Epidermal melanocyte (primary cell): ENCODE measurements around the gene KCNJ6.
"Not testable (repeated sequence)": the region's sequence is repeated elsewhere in the genome, so short reads cannot be mapped to it uniquely, and the experiment has no call there.

Experiments
- DNase-seq: peaks from one replicate; pipeline ENCODE4 v3.0.0; 2011; ENCODE audit warnings: low spot score; ENCODE audit not compliant: insufficient read length

Gene KCNJ6

GRCh38 chr21:37742115-37742514 is 174.1 kb downstream of the KCNJ6 start:
- no peak for DNase-seq

DNA sequence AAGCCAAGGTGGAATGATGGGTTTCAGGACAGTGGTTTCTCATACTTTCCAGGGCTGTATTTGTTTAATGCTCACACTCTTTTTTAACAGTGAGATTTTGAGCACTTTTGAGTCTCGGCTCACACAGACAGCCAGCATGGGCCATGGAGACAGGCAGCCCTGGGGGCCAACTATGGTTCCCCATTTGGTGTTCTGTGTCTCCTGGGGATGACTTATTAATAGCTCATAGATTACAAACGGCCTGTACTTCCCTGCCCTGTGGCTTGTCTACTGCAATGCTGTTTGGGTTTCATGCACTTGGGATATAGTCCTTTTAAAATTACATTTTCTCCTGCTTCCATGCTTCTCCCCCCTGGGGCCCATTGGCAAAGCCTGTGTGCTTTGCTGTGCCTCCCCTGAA is 178.3 kb downstream of the KCNJ6 start:
- no peak for DNase-seq

DNA sequence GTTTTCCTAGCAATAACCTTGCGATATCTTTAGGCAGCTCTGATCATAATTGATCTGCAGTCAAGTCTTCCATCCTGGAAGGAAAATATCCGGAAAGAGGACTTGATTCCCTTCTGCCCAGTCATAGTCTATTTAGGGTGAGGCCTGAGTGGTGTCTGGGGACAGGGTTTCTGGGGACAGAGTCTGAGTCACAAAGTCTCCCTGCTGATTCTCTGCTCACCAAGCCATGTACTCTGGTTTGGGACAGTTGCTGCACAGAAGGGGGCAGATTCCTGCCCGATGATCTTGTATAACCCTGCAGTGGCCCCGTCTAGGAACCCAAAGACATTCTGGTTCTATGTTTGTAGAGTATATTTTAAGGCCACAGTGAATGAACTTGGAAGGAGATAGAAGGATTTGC is 178.8 kb downstream of the KCNJ6 start:
- DNase-seq, result no peak

GRCh38 chr21:37734846-37735245 is 181.4 kb downstream of the KCNJ6 start:
- no peak for DNase-seq

- no peak for DNase-seq
Observed at GRCh38 chr21:37732927-37733326, 183.3 kb downstream of the KCNJ6 start.

- DNase-seq, result no peak
Observed at GRCh38 chr21:37724201-37724600, 192.1 kb downstream of the KCNJ6 start.

DNA sequence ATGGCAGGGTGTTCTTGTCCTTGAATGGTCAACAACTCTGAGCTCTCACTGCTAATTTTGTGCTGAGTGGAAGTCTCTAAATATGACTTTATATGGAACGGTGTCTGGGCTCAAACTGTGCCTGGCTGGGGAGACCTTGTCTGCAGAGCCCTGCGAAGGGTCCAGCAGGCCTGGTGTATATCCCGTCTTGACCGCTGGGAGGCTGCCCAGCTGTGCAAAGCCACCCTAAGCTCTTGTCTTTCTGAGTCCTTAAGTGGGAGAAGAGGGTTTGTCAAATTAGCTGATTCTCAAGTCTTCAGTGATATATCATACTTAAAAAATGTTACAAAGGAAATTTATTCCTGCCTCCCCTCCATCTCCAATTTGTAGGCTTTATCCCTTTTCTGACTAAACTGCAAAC is 198.7 kb downstream of the KCNJ6 start:
- DNase-seq, result no peak

- DNase-seq, result not testable (repeated sequence)
Observed at GRCh38 chr21:37712569-37712934, 203.7 kb downstream of the KCNJ6 start.

- no peak for DNase-seq
Observed at GRCh38 chr21:37711836-37712568, 204.3 kb downstream of the KCNJ6 start.

DNA sequence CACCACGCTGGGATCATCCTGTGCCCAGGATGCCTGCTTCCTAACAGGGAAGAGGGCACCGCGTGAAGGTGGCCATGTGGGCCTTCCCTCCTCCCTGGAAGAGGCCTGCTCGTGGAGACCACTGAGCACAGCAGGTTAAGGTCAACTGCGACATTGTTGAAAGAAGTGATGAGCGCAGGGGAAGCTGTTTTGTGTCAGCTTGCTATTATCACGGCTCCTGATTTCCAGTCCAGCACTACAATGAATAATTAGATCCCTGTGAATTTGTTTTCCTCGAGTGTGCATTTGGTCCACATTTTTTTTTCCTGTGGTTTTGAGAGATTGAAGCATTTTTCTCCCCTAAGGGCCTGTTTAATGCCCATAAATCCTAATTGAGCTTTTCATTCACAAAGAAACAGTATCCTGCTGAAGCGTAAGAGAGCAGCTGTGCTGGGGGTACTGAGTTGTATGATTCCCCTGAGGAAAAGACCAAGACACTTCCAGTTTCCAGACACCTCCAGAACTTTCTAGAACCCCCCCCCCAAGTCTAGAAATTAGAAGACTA is 204.9 kb downstream of the KCNJ6 start:
- DNase-seq, result peak; percentile 32

DNA sequence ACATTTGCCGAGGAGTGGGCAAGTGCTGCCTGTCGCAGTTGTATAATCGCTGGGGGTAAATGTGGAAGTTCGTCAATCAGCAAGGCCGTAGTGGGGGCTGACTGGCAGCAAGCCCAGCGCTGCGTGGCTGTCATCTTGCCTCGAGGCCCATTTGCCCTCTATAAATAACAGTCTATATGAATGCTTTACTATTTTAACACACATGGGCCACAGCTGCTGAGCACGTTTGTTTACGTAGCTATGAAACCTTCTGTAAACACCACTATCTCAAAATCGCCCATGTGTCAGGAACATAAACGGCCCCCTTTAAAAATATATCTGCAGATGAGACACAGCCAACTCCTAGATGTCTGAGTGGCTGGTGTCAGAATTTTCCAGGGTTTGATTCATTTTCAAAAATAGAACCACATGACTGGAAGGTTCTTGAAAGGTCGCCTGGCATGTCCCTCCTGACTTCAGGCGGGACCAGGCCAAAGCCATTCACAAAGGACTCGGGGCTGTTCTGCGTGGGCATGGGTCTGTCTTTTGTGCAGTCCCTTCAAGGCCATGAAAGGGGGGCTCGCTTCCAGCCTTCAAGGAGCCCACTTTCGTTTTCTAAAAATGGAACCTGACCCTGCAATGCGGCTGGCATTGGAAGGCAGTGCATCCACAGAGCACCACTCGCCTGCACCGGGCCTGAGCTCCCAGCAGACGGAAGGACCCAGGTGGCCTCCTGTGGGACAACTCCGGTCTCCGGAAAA is 205.5 kb downstream of the KCNJ6 start:
- no peak for DNase-seq

DNA sequence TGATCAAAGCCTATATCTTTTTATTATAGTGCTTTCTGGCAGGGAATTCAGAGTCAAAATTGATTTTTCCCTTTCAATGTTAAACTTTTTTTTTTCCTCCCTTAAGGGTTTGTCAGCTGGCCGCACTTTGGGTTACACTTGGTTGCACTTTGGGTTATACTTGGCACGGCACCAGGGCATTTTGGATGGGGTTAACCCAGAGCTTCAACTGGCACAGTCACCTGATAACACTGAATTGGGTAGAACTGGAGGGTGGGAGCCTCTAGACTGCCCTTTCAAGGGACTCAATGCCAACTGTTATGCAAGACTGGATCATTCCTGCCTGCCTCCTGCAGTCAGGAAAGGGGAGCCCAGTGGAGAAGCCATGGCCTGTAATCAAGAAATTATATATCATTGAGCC is 211.5 kb downstream of the KCNJ6 start:
- DNase-seq, result no peak

GRCh38 chr21:37702241-37702640 is 214.0 kb downstream of the KCNJ6 start:
- no peak for DNase-seq

GRCh38 chr21:37700641-37701202 is 215.5 kb downstream of the KCNJ6 start:
- peak; percentile 81 for DNase-seq

DNA sequence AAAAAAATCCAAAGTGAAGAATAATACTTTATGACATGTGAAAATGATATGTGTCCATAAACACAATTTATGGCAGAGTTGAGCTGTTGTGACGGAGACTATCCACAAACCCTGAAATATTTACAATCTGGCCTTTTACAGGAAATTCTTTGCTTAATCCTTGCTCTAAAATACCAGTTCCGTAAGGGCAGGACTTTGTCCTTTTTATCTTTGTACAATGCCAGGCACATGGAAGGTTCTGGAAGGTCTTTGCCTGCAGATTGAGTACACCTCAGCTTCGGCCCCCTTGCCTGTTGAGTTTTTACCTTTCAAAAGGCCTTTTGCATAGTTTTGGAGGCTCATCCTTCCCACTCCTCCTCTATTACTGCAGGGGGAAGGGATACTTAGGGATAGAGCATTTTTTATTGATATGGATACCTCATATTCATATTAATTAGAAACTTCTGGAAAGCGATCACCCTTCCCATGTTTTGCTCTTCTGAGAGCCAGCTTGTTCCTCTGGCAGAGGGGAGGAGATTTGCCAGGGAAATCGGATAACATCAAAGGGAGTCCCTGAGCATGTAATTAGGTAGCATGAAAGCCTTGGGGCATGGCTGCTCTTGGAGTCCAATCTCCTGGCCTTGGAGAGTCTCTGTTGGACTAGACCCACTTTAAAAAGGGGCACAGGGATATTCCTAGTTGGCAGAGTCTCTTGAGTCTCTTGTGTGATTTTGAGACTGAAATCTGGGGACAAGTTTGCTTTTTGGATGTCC is 217.1 kb downstream of the KCNJ6 start:
- DNase-seq, result no peak

GRCh38 chr21:37696936-37697335 is 219.3 kb downstream of the KCNJ6 start:
- no peak for DNase-seq

GRCh38 chr21:37695111-37695510 is 221.1 kb downstream of the KCNJ6 start:
- DNase-seq, result no peak

DNA sequence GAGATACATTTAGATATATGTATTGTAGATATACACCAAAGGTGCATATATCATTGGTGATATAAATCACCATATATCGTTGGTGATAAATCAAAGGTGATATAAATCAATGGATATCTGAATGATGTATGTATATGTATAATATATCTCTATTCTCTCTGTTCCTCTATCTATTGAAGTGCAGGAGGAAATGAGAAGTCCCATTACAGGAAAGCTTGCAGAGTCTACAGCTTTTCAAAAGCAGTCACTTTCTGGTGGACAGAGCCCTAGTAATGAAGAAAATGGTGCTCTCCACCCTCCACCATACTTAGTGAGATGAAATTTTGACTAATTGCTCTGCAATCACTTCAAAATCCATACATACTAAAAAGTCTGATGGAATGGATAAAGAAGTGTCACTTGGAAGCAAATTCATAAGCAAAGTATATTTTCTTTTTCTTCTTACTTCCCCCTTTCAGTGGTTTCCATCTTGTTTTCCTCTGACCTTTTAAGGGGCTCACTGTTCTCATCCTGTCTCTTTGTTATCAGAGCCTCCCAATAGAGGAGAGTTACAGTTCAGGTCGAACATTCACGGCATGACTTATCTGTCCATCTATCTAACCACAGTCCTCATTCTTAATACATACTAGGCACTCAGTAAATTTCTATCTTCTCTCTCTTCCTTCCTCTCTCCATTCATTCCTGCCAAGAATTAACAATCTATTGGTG is 227.2 kb downstream of the KCNJ6 start:
- DNase-seq, result no peak

GRCh38 chr21:37686991-37687810 is 229.1 kb downstream of the KCNJ6 start:
- no peak for DNase-seq

DNA sequence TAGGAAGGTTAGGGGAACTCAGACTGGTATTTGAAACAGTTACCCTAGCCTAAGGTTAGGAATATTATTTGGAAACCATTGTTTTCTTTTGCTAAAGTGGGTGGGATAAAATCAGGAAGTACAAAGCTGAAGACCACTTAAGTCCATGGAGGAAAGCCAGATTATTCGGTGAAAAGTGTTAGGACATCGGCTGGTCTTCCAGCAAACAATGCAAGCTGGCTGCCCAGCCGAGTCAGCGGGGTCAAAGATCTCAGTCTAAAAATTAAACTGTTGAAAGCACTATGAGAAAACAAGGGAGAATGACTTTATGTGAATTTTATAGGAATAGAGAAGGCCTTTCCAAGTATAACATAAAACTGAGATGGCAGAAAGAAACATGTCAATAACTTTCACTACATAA is 231.7 kb downstream of the KCNJ6 start:
- no peak for DNase-seq
